HL-60 (cell line): ENCODE measurements around the gene TRIO.
"Not testable (repeated sequence)": the region's sequence is repeated elsewhere in the genome, so short reads cannot be mapped to it uniquely, and the experiment has no call there.

Source experiments
- DNase-seq, 2 experiments: peaks; one replicate each; pipeline ENCODE4 v3.0.0-alpha.2; 2010 to 2020; ENCODE audit warnings: low read depth in 1 of 2, low spot score in 1 of 2
- H3K27ac ChIP-seq: fragments of 250-450 bp; sonication (Bioruptor Pico); replicated peaks from 2 replicates; pipeline ENCODE4 v1.5.1; 2020; ENCODE audit warnings: mild to moderate bottlenecking, moderate library complexity
- H3K27me3 ChIP-seq: fragments of 250-450 bp; sonication (Bioruptor Pico); 2 replicates; pipeline ENCODE4 v1.5.1; 2021; ENCODE audit warnings: mild to moderate bottlenecking, moderate library complexity; ENCODE audit not compliant: insufficient read depth, poor library complexity, severe bottlenecking
- H3K4me3 ChIP-seq: replicated peaks from 2 replicates; pipeline ENCODE4 v1.5.1; 2011; ENCODE audit warnings: mild to moderate bottlenecking, control low read depth, low read length; ENCODE audit not compliant: insufficient read depth
- CTCF ChIP-seq: IDR thresholded peaks from one replicate; pipeline ENCODE4 v1.5.1; 2011; ENCODE audit warnings: low read length, control low read depth, inconsistent platforms; ENCODE audit not compliant: insufficient read depth
- GABPA ChIP-seq: IDR thresholded peaks from 2 replicates; pipeline ENCODE4 v1.6.1; 2012; ENCODE audit warnings: low read depth
- POLR2AphosphoS5 ChIP-seq: IDR thresholded peaks from 2 replicates; pipeline ENCODE4 v1.6.1; 2012; ENCODE audit warnings: low read depth
- REST ChIP-seq: IDR thresholded peaks from 2 replicates; pipeline ENCODE4 v1.6.1; 2012; ENCODE audit warnings: low read depth; ENCODE audit not compliant: insufficient replicate concordance
- SPI1 ChIP-seq: IDR thresholded peaks from 2 replicates; pipeline ENCODE4 v1.6.1; 2012; ENCODE audit warnings: low read depth, mild to moderate bottlenecking, borderline replicate concordance

TRIO gene

GRCh38 chr5:14206028-14206725 lies 63.0 kb downstream of the TRIO start:
- H3K27me3 ChIP-seq = no peaks in the 10 kb centered on the region
- no peak for TF ChIP-seq SPI1
- TF ChIP-seq REST = no peak
- no peak for TF ChIP-seq POLR2AphosphoS5
- TF ChIP-seq CTCF = no peak
- TF ChIP-seq GABPA = no peak
- H3K27ac ChIP-seq = peak overlapping the region; percentile 65; the same call in 1 of the 2 replicates
- no peak for DNase-seq
- H3K4me3 ChIP-seq = no peak overlapping the region

GRCh38 chr5:14207428-14207827 lies 64.3 kb downstream of the TRIO start:
- H3K27me3 ChIP-seq, H3K27ac ChIP-seq, H3K4me3 ChIP-seq, DNase-seq: not testable (repeated sequence)

GRCh38 chr5:14208071-14209021 lies 65.2 kb downstream of the TRIO start:
- Histone ChIP-seq H3K27me3 (no peaks in the 10 kb centered on the region), H3K4me3 (no peak overlapping the region), H3K27ac (no peak overlapping the region)
- TF ChIP-seq SPI1 (no peak), GABPA (no peak), REST (no peak), CTCF (no peak)
- peak in 1 of 2 experiments; percentile 26 for DNase-seq

- no peak overlapping the region for H3K4me3 ChIP-seq
- no peak overlapping the region for H3K27ac ChIP-seq
- no peak for DNase-seq
- H3K27me3 ChIP-seq = no peaks in the 10 kb centered on the region
- no peak for TF ChIP-seq REST
- TF ChIP-seq CTCF = no peak
- no peak for TF ChIP-seq POLR2AphosphoS5
- TF ChIP-seq GABPA = no peak
- TF ChIP-seq SPI1 = no peak
These were observed 66.2 kb downstream of the TRIO start for GRCh38 chr5:14209222-14209822.
